Liver (tissue), 9 donors: Measurements from ENCODE around the gene B4GALT2. TPM values are rescaled to one million over a fixed set of nuclear protein-coding genes. Genes with fewer than 3 reads are reported as not detected.

Source experiments
- DNase-seq: peaks from one replicate; pipeline ENCODE4 v3.0.0-alpha.2; 2017; ENCODE audit warnings: low spot score
- H3K27ac ChIP-seq, 2 donors: one replicate each; pipeline ENCODE4 v1.7.0; 2013; ENCODE audit warnings: inconsistent platforms in 2 of 2, low read length in 2 of 2, control low read depth in 1 of 2, low read depth in 1 of 2, mild to moderate bottlenecking in 1 of 2
- H3K27me3 ChIP-seq, 4 donors: one replicate each; pipeline versions ENCODE4 v1.6.1 to v1.7.0; 2013; ENCODE audit warnings: low read length in 3 of 4, inconsistent platforms in 1 of 4, mild to moderate bottlenecking in 1 of 4, moderate library complexity in 1 of 4; ENCODE audit not compliant: control insufficient read depth in 4 of 4, insufficient read depth in 4 of 4
- H3K36me3 ChIP-seq, 4 donors: one replicate each; pipeline versions ENCODE4 v1.6.1 to v1.7.0; 2013; ENCODE audit warnings: low read length in 3 of 4, mild to moderate bottlenecking in 3 of 4, low read depth in 1 of 4, moderate library complexity in 1 of 4; ENCODE audit not compliant: control insufficient read depth in 4 of 4, insufficient read depth in 3 of 4
- H3K4me1 ChIP-seq, 4 donors: one replicate each; pipeline versions ENCODE4 v1.6.1 to v1.7.0; 2013; ENCODE audit warnings: low read length in 3 of 4, mild to moderate bottlenecking in 3 of 4, moderate library complexity in 1 of 4; ENCODE audit not compliant: control insufficient read depth in 4 of 4, insufficient read depth in 4 of 4
- H3K4me3 ChIP-seq, 3 donors: one replicate each; pipeline versions ENCODE4 v1.6.1 to v1.7.0; 2013; ENCODE audit warnings: low read length in 3 of 3, control low read depth in 1 of 3, low read depth in 1 of 3, mild to moderate bottlenecking in 1 of 3
- H3K9ac ChIP-seq, 2 donors: one replicate each; pipeline ENCODE4 v1.7.0; 2013; ENCODE audit warnings: low read length in 2 of 2, mild to moderate bottlenecking in 2 of 2, moderate library complexity in 2 of 2, control low read depth in 1 of 2, low read depth in 1 of 2
- H3K9me3 ChIP-seq, 4 donors: one replicate each; pipeline versions ENCODE4 v1.6.1 to v1.7.0; 2013; ENCODE audit warnings: low read length in 3 of 4; ENCODE audit not compliant: control insufficient read depth in 4 of 4
- ATF3 ChIP-seq: IDR thresholded peaks from 2 replicates; pipeline ENCODE4 v1.6.1; 2016; ENCODE audit warnings: antibody characterized with exemption
- CTCF ChIP-seq: fragments of 150-350 bp; IDR thresholded peaks from 2 replicates; pipeline ENCODE4 v1.5.1; 2017; ENCODE audit warnings: improper control_type of control experiment, low read depth, low read length; ENCODE audit not compliant: missing input control
- EGR1 ChIP-seq, 2 donors: IDR thresholded peaks; 2 replicates each; pipeline ENCODE4 v1.6.1; 2016 to 2018; ENCODE audit warnings: antibody characterized with exemption in 2 of 2, low read depth in 2 of 2
- FOXA1 ChIP-seq: IDR thresholded peaks from 2 replicates; pipeline ENCODE4 v1.6.1; 2016; ENCODE audit warnings: antibody characterized with exemption
- FOXA2 ChIP-seq: IDR thresholded peaks from 2 replicates; pipeline ENCODE4 v1.6.1; 2016; ENCODE audit warnings: antibody characterized with exemption
- GABPA ChIP-seq, 2 donors: IDR thresholded peaks in 1 of 2; conservative IDR thresholded peaks in 1 of 2; 2 replicates each; pipeline ENCODE4 v1.6.1; 2016; ENCODE audit warnings: antibody characterized with exemption in 2 of 2, mild to moderate bottlenecking in 1 of 2, moderate library complexity in 1 of 2
- HNF4A ChIP-seq, 2 donors: conservative IDR thresholded peaks; 2 replicates each; pipeline ENCODE4 v1.6.1; 2016; ENCODE audit warnings: antibody characterized with exemption in 2 of 2, mild to moderate bottlenecking in 2 of 2
- HNF4G ChIP-seq: IDR thresholded peaks from 2 replicates; pipeline ENCODE4 v1.6.1; 2016; ENCODE audit warnings: antibody characterized with exemption
- JUND ChIP-seq, 2 donors: IDR thresholded peaks; 2 replicates each; pipeline ENCODE4 v1.6.1; 2016; ENCODE audit warnings: antibody characterized with exemption in 2 of 2
- MAX ChIP-seq: IDR thresholded peaks from 2 replicates; pipeline ENCODE4 v1.6.1; 2016; ENCODE audit warnings: antibody characterized with exemption
- RAD21 ChIP-seq, 2 donors: IDR thresholded peaks; 2 replicates each; pipeline ENCODE4 v1.6.1; 2016; ENCODE audit warnings: antibody characterized with exemption in 2 of 2, mild to moderate bottlenecking in 2 of 2
- RXRA ChIP-seq, 2 donors: IDR thresholded peaks; 2 replicates each; pipeline ENCODE4 v1.6.1; 2017 to 2018; ENCODE audit warnings: antibody characterized with exemption in 2 of 2, mild to moderate bottlenecking in 1 of 2
- SP1 ChIP-seq: IDR thresholded peaks from 2 replicates; pipeline ENCODE4 v1.6.1; 2018; ENCODE audit warnings: antibody characterized with exemption, mild to moderate bottlenecking
- ZBTB33 ChIP-seq: IDR thresholded peaks from 2 replicates; pipeline ENCODE4 v1.6.1; 2016; ENCODE audit warnings: antibody characterized with exemption
- WGBS: extraction: QIAGEN DNeasy Blood & Tissue Kit; methylation state at CpG from one replicate; pipeline ENCODE4 v1.1.7; 2013; 5-methylcytosine and 5-hydroxymethylcytosine counted together
- polyA plus RNA-seq, 2 donors: library from polyadenylated mRNA; stranded (reverse) in 1 of 2; unstranded in 1 of 2; fragments of 200-250 nt in 1 of 2; fragments of >200 nt in 1 of 2; fragmentation: Nextera tagmentation in 1 of 2; extraction: Ambion mirVana in 1 of 2; gene quantifications; one replicate each; pipeline versions ENCODE4 v1.2.1 to v1.2.3, GENCODE V29; 2013 to 2015
- total RNA-seq, 2 donors: library from RNA; depleted of rRNA; stranded (reverse); fragments of >200 nt; gene quantifications; one replicate each; pipeline ENCODE4 v1.2.3, GENCODE V29; 2014
- donor health status: healthy.
- donor health status: healthy.
- donor health status: healthy.
- donor health status: healthy.
- donor health status: healthy.

B4GALT2 gene
- total and polyA plus RNA-seq, 4 donors = 2.9 to 31.5 (median 16.1) TPM

GRCh38 chr1:43995984-43996732 is 17.1 kb downstream of the B4GALT2 start:
- no peak for DNase-seq
- no peak overlapping the region for H3K27ac ChIP-seq

GRCh38 chr1:43996733-43997115 is 17.7 kb downstream of the B4GALT2 start:
- 79% methylated on average over 6 of the region's 6 CpGs for WGBS
- H3K4me1 ChIP-seq = peaks cover 0 to 7% (median 1%) of the 10 kb centered on the region in 4 donors

More at GRCh38 chr1:43995984-43996732, 17.1 kb downstream of the B4GALT2 start:
- Histone ChIP-seq H3K27me3 (no peaks in the 10 kb centered on the region), H3K4me3 (no peak overlapping the region), H3K9me3 (no peaks in the 10 kb centered on the region), H3K9ac (no peak overlapping the region), H3K36me3 (no peaks in the 10 kb centered on the region), H3K4me1 (peaks cover 0 to 10% (median 2%) of the 10 kb centered on the region in 4 donors)
- WGBS = 90% methylated on average over 21 of the region's 21 CpGs
- TF ChIP-seq RXRA (IDR thresholded peaks at IDR 0.05) (no peak), RAD21 (IDR thresholded peaks at IDR 0.05) (no peak), HNF4G (no peak), MAX (no peak), ZBTB33 (no peak), ATF3 (no peak), GABPA (IDR thresholded peaks at IDR 0.05 in 1 of 2, conservative IDR thresholded peaks at IDR 0.05 in 1 of 2) (no peak), EGR1 (IDR thresholded peaks at IDR 0.05; ENCODE audit: low read depth in 2 of 2) (no peak), FOXA2 (no peak), HNF4A (conservative IDR thresholded peaks at IDR 0.05) (no peak), SP1 (no peak), FOXA1 (no peak), CTCF (no peak), JUND (IDR thresholded peaks at IDR 0.05) (no peak)

More at GRCh38 chr1:43996733-43997115, 17.7 kb downstream of the B4GALT2 start:
- no peak for DNase-seq
- H3K9ac ChIP-seq = no peak overlapping the region
- H3K27me3 ChIP-seq = no peaks in the 10 kb centered on the region
- no peak overlapping the region for H3K4me3 ChIP-seq
- H3K36me3 ChIP-seq = no peaks in the 10 kb centered on the region
- H3K9me3 ChIP-seq = no peaks in the 10 kb centered on the region
- H3K27ac ChIP-seq = no peak overlapping the region
- no peak for TF ChIP-seq ATF3
